Vagina (tissue), 2 donors: Measurements from ENCODE around the gene GTF2A1.

Experiments used
- POLR2A ChIP-seq, 2 donors: fragments of 450-650 bp; IDR thresholded peaks; one replicate each; pipeline ENCODE4 v1.6.1; 2017; ENCODE audit warnings: antibody characterized with exemption in 2 of 2, mild to moderate bottlenecking in 2 of 2, moderate library complexity in 2 of 2
- TF ChIP-seq, protein P1 (sequence below), 3 experiments: fragments of 450-650 bp in 2 of 3; fragments of 200-600 bp in 1 of 3; sonication (generic) in 1 of 3; IDR thresholded peaks; one replicate each; pipeline ENCODE4 v1.5.1; 2017 to 2019; ENCODE audit warnings: antibody characterized with exemption in 3 of 3, mild to moderate bottlenecking in 2 of 3, moderate library complexity in 2 of 3

- TF ChIP-seq, protein P1, sequence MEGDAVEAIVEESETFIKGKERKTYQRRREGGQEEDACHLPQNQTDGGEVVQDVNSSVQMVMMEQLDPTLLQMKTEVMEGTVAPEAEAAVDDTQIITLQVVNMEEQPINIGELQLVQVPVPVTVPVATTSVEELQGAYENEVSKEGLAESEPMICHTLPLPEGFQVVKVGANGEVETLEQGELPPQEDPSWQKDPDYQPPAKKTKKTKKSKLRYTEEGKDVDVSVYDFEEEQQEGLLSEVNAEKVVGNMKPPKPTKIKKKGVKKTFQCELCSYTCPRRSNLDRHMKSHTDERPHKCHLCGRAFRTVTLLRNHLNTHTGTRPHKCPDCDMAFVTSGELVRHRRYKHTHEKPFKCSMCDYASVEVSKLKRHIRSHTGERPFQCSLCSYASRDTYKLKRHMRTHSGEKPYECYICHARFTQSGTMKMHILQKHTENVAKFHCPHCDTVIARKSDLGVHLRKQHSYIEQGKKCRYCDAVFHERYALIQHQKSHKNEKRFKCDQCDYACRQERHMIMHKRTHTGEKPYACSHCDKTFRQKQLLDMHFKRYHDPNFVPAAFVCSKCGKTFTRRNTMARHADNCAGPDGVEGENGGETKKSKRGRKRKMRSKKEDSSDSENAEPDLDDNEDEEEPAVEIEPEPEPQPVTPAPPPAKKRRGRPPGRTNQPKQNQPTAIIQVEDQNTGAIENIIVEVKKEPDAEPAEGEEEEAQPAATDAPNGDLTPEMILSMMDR (IDR thresholded peaks at IDR 0.05) = no peak
- TF ChIP-seq POLR2A (IDR thresholded peaks at IDR 0.05) = no peak
Observed at GRCh38 chr14:81166121-81166520, 54.6 kb downstream of the GTF2A1 start.
